SU-DHL-6 (cell line): ENCODE results near the gene PLEK.

Experiments
- H2AFZ ChIP-seq: fragments of 200-600 bp; sonication (generic); 2 replicates; pipeline ENCODE4 v1.6.1; 2014; ENCODE audit warnings: low read depth, mild to moderate bottlenecking, moderate library complexity, mixed read lengths, antibody characterized with exemption, low read length; ENCODE audit not compliant: severe bottlenecking
- H3F3A ChIP-seq: fragments of 200-600 bp; shearing (Covaris generic); 2 replicates; pipeline ENCODE4 v1.6.0; 2016; ENCODE audit warnings: antibody characterized with exemption, mild to moderate bottlenecking; ENCODE audit not compliant: insufficient read depth
- H3K27ac ChIP-seq: fragments of 200-600 bp; sonication (generic); 2 replicates; pipeline ENCODE4 v1.5.1; 2016; ENCODE audit warnings: low read depth, mild to moderate bottlenecking, low read length, moderate library complexity, mixed read lengths
- H3K27me3 ChIP-seq: fragments of 200-600 bp; sonication (generic), shearing (Covaris generic); 2 replicates; pipeline ENCODE4 v1.6.0; 2014; ENCODE audit warnings: mild to moderate bottlenecking, low read length
- H3K36me3 ChIP-seq: fragments of 200-600 bp; sonication (generic); 2 replicates; pipeline ENCODE4 v1.6.1; 2014; ENCODE audit warnings: mild to moderate bottlenecking, low read length, mixed read lengths
- H3K4me2 ChIP-seq: fragments of 300-600, 200-600 bp; shearing (Covaris generic), sonication (generic); 2 replicates; pipeline ENCODE4 v1.6.0; 2014; ENCODE audit warnings: low read length, low read depth, mild to moderate bottlenecking; ENCODE audit not compliant: poor library complexity, severe bottlenecking
- H3K4me3 ChIP-seq: fragments of 200-600 bp; sonication (generic); 2 replicates; pipeline ENCODE4 v1.5.1; 2014; ENCODE audit warnings: antibody characterized with exemption, low read length, mild to moderate bottlenecking, mixed read lengths; ENCODE audit not compliant: insufficient read depth, poor library complexity, severe bottlenecking
- H3K79me2 ChIP-seq: fragments of 200-600 bp; sonication (generic); 2 replicates; pipeline ENCODE4 v1.6.1; 2014; ENCODE audit warnings: mild to moderate bottlenecking, low read length, moderate library complexity; ENCODE audit not compliant: insufficient read depth
- H3K9ac ChIP-seq: fragments of 200-600 bp; sonication (generic); 2 replicates; pipeline ENCODE4 v1.7.0; 2014; ENCODE audit warnings: mild to moderate bottlenecking, low read length
- H3K9me2 ChIP-seq: fragments of 200-600 bp; sonication (generic); replicated peaks from 2 replicates; pipeline ENCODE4 v1.6.1; 2014; ENCODE audit warnings: low read length; ENCODE audit not compliant: insufficient read depth
- H3K9me3 ChIP-seq: fragments of 200-600 bp; sonication (generic); 2 replicates; pipeline ENCODE4 v1.6.1; 2014; ENCODE audit warnings: low read length, mixed read lengths; ENCODE audit not compliant: insufficient read depth
- H4K20me1 ChIP-seq: fragments of 200-600 bp; sonication (generic); 2 replicates; pipeline ENCODE4 v1.6.1; 2014; ENCODE audit warnings: low read depth, mild to moderate bottlenecking, antibody characterized with exemption, low read length, moderate library complexity, mixed read lengths
- EZH2phosphoT487 ChIP-seq: fragments of 200-600 bp; sonication (generic), shearing (Covaris generic); conservative IDR thresholded peaks from 2 replicates; pipeline ENCODE4 v1.6.1; 2018; ENCODE audit warnings: mild to moderate bottlenecking, antibody characterized with exemption, low read length, moderate library complexity, mixed read lengths
- TF ChIP-seq, protein P1 (sequence below): fragments of 200-600 bp; sonication (generic); IDR thresholded peaks from one replicate; pipeline ENCODE4 v1.5.1; 2017; ENCODE audit warnings: antibody characterized with exemption, mild to moderate bottlenecking, low read length, moderate library complexity; ENCODE audit not compliant: insufficient read depth, poor library complexity, severe bottlenecking

PLEK gene

DNA sequence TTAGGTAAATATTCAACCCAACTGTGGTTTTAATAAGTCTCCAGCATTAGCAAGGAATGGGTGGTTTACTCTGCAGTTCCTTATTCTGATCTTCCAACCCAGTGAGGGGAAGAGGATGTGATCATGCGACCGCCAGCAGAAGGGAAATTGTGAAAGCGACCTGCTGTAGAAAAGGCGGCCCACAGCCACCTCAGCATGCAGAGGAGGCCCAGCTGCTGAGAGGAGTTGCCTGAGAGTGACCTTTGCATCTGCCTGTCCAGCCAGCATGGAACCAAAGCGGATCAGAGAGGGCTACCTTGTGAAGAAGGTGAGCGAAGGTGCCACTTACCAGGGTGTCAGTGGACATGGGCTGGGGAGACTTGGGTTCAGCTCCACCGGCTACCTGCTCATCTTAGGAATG is at the start of gene PLEK:
TSS of gene PLEK (plus strand) at position 196 of the 400 bp plus-strand sequence. CDS start at position 266, 70 bp downstream.
- Histone ChIP-seq H3K9me3 (no peaks in the 10 kb centered on the region), H3K27me3 (no peaks in the 10 kb centered on the region), H4K20me1 (no peaks in the 10 kb centered on the region), H3K79me2 (peaks cover 60% of the 10 kb centered on the region), H3K36me3 (0 out of 2 replicates have a peak, but pooled peaks cover 8% of the 10 kb centered on the region), H3F3A (peaks cover 30% of the 10 kb centered on the region; the same call in 1 of the 2 replicates), H3K9ac (peak within 1 kb of the TSS; percentile 74), H3K4me3 (peak within 1 kb of the TSS; percentile 60), H3K27ac (peak within 1 kb of the TSS; percentile 84), H3K4me2 (peak within 1 kb of the TSS; percentile 85), H2AFZ (peak within 1 kb of the TSS; percentile 5), H3K9me2 (no peaks in the 10 kb centered on the region)
- TF ChIP-seq, protein P1, sequence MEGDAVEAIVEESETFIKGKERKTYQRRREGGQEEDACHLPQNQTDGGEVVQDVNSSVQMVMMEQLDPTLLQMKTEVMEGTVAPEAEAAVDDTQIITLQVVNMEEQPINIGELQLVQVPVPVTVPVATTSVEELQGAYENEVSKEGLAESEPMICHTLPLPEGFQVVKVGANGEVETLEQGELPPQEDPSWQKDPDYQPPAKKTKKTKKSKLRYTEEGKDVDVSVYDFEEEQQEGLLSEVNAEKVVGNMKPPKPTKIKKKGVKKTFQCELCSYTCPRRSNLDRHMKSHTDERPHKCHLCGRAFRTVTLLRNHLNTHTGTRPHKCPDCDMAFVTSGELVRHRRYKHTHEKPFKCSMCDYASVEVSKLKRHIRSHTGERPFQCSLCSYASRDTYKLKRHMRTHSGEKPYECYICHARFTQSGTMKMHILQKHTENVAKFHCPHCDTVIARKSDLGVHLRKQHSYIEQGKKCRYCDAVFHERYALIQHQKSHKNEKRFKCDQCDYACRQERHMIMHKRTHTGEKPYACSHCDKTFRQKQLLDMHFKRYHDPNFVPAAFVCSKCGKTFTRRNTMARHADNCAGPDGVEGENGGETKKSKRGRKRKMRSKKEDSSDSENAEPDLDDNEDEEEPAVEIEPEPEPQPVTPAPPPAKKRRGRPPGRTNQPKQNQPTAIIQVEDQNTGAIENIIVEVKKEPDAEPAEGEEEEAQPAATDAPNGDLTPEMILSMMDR: no peak
- no peak for TF ChIP-seq EZH2phosphoT487

DNA sequence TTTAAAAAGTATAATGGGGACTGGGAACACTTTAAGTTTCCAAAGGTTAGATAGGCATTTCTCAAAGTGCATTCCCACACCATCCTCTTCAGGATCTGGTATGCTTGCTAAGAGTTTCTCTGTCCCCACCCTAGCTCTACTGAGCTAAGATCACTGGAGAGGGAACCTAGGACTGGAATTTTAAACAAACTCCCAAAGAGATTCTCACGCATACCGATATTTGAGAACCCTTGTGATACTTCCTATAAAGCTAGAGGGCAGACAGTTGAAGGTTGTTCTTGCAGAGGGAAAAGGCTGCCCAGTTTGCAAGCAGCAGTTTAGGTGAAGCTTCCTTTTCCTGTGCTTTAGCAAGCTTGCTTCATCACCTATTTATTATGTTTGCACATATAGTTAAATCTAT is 49.0 kb upstream of the PLEK start:
- no peak overlapping the region for H3K9ac ChIP-seq
- H3K36me3 ChIP-seq: no peaks in the 10 kb centered on the region
- TF ChIP-seq EZH2phosphoT487: no peak
- TF ChIP-seq, protein P1: no peak
- H3K9me3 ChIP-seq: no peaks in the 10 kb centered on the region
- no peak overlapping the region for H3K4me2 ChIP-seq
- no peak overlapping the region for H3K4me3 ChIP-seq
- H3K79me2 ChIP-seq: no peaks in the 10 kb centered on the region
- H3K9me2 ChIP-seq: no peaks in the 10 kb centered on the region
- H3F3A ChIP-seq: no peaks in the 10 kb centered on the region
- no peaks in the 10 kb centered on the region for H4K20me1 ChIP-seq
- H2AFZ ChIP-seq: no peak overlapping the region
- 0 out of 2 replicates have a peak, but pooled peaks cover 2% of the 10 kb centered on the region for H3K27me3 ChIP-seq
- no peak overlapping the region for H3K27ac ChIP-seq

- H3K27ac ChIP-seq: no peak overlapping the region
- no peak for TF ChIP-seq EZH2phosphoT487
- TF ChIP-seq, protein P1: no peak
- H3K9ac ChIP-seq: no peak overlapping the region
- no peaks in the 10 kb centered on the region for H3K79me2 ChIP-seq
- no peak overlapping the region for H3K4me2 ChIP-seq
- H3K36me3 ChIP-seq: no peaks in the 10 kb centered on the region
- H3F3A ChIP-seq: no peaks in the 10 kb centered on the region
- H2AFZ ChIP-seq: no peak overlapping the region
- H3K4me3 ChIP-seq: no peak overlapping the region
- 0 out of 2 replicates have a peak, but pooled peaks cover 2% of the 10 kb centered on the region for H3K27me3 ChIP-seq
- no peaks in the 10 kb centered on the region for H4K20me1 ChIP-seq
- no peaks in the 10 kb centered on the region for H3K9me3 ChIP-seq
- no peaks in the 10 kb centered on the region for H3K9me2 ChIP-seq
Measured at GRCh38 chr2:68317971-68318913, 46.8 kb upstream of the PLEK start.
